DOHH2 (cell line): Measurements from ENCODE around the gene PCBD1.

Experiments
- CTCF ChIP-seq: fragments of 200-600 bp; sonication (generic); IDR thresholded peaks from one replicate; pipeline ENCODE4 v1.5.1; 2014; ENCODE audit warnings: antibody characterized with exemption, mild to moderate bottlenecking, low read depth, low read length; ENCODE audit not compliant: poor library complexity, severe bottlenecking
- EZH2phosphoT487 ChIP-seq: fragments of 200-600 bp; sonication (generic); IDR thresholded peaks from 2 replicates; pipeline ENCODE4 v1.6.1; 2017; ENCODE audit warnings: borderline replicate concordance, mild to moderate bottlenecking, antibody characterized with exemption, low read length, moderate library complexity, mixed read lengths

- TF ChIP-seq CTCF (no peak), EZH2phosphoT487 (no peak)
These were observed 8.2 kb upstream of the PCBD1 start for GRCh38 chr10:70896551-70896950.
